ENCODE results near the gene MREG. TPM values are rescaled to one million over a fixed set of nuclear protein-coding genes. Genes with fewer than 3 reads are reported as not detected.

The MREG gene
- total RNA-seq, 1 experiment from 2014 or later, result 16.9 TPM

DNA sequence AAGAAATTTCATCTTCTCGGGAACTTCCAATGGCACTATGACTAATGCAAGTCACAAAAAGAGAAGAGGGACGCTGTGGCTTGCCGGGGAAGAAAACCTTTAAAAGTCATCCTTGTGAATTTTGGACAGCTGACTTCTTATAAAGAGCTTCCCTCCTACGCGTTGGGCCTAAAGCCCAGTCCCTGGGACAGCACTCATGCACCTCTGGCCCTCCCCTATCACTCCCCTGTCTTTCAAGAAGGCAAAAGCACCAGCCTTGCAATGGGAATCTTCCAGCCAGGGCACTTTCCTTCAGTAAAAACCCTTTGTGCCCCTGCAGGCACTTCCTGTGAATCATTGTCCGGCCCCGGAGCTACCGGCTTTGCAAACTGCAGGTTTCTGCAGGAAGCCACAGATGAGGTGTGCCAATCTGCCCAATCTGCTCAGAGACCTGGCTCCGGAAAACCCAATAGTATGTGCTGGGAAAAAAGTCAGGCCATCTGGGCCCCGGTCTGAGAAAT, 7.1 kb downstream of the MREG start (continued):
- TF ChIP-seq, protein P1, sequence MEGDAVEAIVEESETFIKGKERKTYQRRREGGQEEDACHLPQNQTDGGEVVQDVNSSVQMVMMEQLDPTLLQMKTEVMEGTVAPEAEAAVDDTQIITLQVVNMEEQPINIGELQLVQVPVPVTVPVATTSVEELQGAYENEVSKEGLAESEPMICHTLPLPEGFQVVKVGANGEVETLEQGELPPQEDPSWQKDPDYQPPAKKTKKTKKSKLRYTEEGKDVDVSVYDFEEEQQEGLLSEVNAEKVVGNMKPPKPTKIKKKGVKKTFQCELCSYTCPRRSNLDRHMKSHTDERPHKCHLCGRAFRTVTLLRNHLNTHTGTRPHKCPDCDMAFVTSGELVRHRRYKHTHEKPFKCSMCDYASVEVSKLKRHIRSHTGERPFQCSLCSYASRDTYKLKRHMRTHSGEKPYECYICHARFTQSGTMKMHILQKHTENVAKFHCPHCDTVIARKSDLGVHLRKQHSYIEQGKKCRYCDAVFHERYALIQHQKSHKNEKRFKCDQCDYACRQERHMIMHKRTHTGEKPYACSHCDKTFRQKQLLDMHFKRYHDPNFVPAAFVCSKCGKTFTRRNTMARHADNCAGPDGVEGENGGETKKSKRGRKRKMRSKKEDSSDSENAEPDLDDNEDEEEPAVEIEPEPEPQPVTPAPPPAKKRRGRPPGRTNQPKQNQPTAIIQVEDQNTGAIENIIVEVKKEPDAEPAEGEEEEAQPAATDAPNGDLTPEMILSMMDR (IDR thresholded peaks at IDR 0.05 in 2 of 3, conservative IDR thresholded peaks at IDR 0.05 in 1 of 3; ENCODE audit: borderline replicate concordance in 1 of 3, insufficient read depth in 1 of 3, low read depth in 2 of 3, low read length in 2 of 3), result no peak
- TF ChIP-seq CEBPB (IDR thresholded peaks at IDR 0.05; ENCODE audit: low read depth) (no peak), TCF7L2 (IDR thresholded peaks at IDR 0.05; ENCODE audit: borderline replicate concordance, extremely low read depth, insufficient read depth, insufficient read length) (no peak)

DNA sequence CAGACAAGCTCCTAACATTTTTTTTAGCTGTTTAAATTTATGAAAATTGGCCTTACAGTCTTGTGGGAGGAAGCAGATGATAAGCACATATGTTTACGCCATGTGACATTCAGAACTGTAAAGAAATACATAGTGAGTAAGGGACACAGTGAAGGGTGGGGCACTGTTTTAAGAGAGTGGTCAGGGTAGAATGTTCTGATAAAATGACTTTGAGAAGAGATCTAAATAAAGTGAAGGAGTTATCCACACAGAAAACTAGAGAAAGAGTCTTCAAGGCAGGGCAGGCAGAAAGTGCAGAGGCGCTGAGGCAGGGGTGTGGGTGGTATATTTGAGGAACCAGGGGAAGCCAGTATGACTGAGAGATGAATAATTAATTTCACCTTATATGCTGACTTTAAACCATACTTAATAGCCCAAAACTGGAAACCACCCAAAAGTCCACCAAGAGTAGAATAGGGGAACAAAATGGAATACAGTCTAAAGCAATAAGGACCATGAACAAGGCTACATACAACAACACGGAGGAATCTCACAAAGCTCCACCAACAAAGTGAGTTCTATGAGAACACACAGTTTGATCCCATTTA, 8.6 kb downstream of the MREG start:
- ChIA-PET POLR2A (no interaction called here), RAD21 (ENCODE audit: low non-redundant PET in 1 of 2, low total read pairs in 2 of 2, uncharacterized antibody in 2 of 2, unreplicated experiment in 2 of 2) (no interaction called here), CTCF (no interaction called here)
- no peak overlapping the region for H3K27ac ChIP-seq (ENCODE audit: low read depth, low read length)
- H3K79me2 ChIP-seq (ENCODE audit: insufficient read depth, low read length), result peaks cover 11% of the 10 kb centered on the region; the same call in 1 of the 2 replicates
- peaks cover 0 to 14% of the 10 kb centered on the region in 2 experiments; a peak in 2 of 4 replicates for H3K4me1 ChIP-seq (ENCODE audit: control insufficient read depth in 1 of 2, insufficient read depth in 2 of 2, low read length in 2 of 2)
- H3K9me2 ChIP-seq (ENCODE audit: insufficient read depth), result no peaks in the 10 kb centered on the region
- intact Hi-C loops (cut with micrococcal nuclease), result no loop called here
- no peak for DNase-seq (ENCODE audit: low read depth, low spot score)
- H3K27me3 ChIP-seq (ENCODE audit: insufficient read depth, low read length), result no peaks in the 10 kb centered on the region
- TF ChIP-seq SP1 (IDR thresholded peaks at IDR 0.05; ENCODE audit: low read depth) (no peak), ZFX (IDR thresholded peaks at IDR 0.05) (no peak), CEBPB (IDR thresholded peaks at IDR 0.05; ENCODE audit: low read depth) (no peak), ZNF274 (IDR thresholded peaks at IDR 0.05; ENCODE audit: low read depth, low read length) (no peak)
- TF ChIP-seq, protein P2, sequence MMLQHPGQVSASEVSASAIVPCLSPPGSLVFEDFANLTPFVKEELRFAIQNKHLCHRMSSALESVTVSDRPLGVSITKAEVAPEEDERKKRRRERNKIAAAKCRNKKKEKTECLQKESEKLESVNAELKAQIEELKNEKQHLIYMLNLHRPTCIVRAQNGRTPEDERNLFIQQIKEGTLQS (IDR thresholded peaks at IDR 0.05), result no peak
- no peak overlapping the region for H3K9ac ChIP-seq (ENCODE audit: low read length)
- H3K4me3 ChIP-seq (replicated peaks in 1 of 2; ENCODE audit: low read depth in 1 of 2, low read length in 2 of 2), result no peak overlapping the region
- no peak overlapping the region for H2AFZ ChIP-seq (ENCODE audit: low read depth, low read length, poor library complexity, severe bottlenecking)
- H3K4me2 ChIP-seq (ENCODE audit: low read length), result no peak overlapping the region
- no peaks in the 10 kb centered on the region for H4K20me1 ChIP-seq (ENCODE audit: insufficient read depth)
- no peak for ATAC-seq
- no peaks in the 10 kb centered on the region for H3K36me3 ChIP-seq (ENCODE audit: control insufficient read depth in 1 of 2, insufficient read depth in 2 of 2, low read length in 2 of 2)
- no TSS peak for BruUV-seq (replicated peaks)
- no peaks in the 10 kb centered on the region for H3K9me3 ChIP-seq (ENCODE audit: control insufficient read depth in 1 of 2, insufficient read depth in 1 of 2, low read depth in 1 of 2, low read length in 2 of 2)

All from HCT116 (cell line).